Adipocyte (in vitro differentiated cells): ENCODE measurements around the gene FAM234A.

ENCODE experiments used
- DNase-seq: peaks from one replicate; pipeline ENCODE4 v3.0.0-alpha.2; 2015; ENCODE audit warnings: low read depth
- H3K27me3 ChIP-seq: replicated peaks from 2 replicates; pipeline ENCODE4 v1.7.0; 2013; ENCODE audit warnings: mild to moderate bottlenecking, low read length, moderate library complexity; ENCODE audit not compliant: control insufficient read depth, insufficient read depth
- H3K36me3 ChIP-seq: 2 replicates; pipeline ENCODE4 v1.7.0; 2013; ENCODE audit warnings: low read length, mild to moderate bottlenecking, moderate library complexity; ENCODE audit not compliant: control insufficient read depth, insufficient read depth, severe bottlenecking
- H3K4me1 ChIP-seq: 2 replicates; pipeline ENCODE4 v1.7.0; 2013; ENCODE audit warnings: mild to moderate bottlenecking, low read length, moderate library complexity; ENCODE audit not compliant: control insufficient read depth, insufficient read depth
- H3K4me3 ChIP-seq: 2 replicates; pipeline ENCODE4 v1.7.0; 2013; ENCODE audit warnings: mild to moderate bottlenecking, low read length, moderate library complexity
- H3K9ac ChIP-seq: 2 replicates; pipeline ENCODE4 v1.7.0; 2013; ENCODE audit warnings: mild to moderate bottlenecking, low read length, moderate library complexity
- H3K9me3 ChIP-seq: 2 replicates; pipeline ENCODE4 v1.7.0; 2013; ENCODE audit warnings: mild to moderate bottlenecking, low read length, moderate library complexity; ENCODE audit not compliant: control insufficient read depth

The FAM234A gene

DNA sequence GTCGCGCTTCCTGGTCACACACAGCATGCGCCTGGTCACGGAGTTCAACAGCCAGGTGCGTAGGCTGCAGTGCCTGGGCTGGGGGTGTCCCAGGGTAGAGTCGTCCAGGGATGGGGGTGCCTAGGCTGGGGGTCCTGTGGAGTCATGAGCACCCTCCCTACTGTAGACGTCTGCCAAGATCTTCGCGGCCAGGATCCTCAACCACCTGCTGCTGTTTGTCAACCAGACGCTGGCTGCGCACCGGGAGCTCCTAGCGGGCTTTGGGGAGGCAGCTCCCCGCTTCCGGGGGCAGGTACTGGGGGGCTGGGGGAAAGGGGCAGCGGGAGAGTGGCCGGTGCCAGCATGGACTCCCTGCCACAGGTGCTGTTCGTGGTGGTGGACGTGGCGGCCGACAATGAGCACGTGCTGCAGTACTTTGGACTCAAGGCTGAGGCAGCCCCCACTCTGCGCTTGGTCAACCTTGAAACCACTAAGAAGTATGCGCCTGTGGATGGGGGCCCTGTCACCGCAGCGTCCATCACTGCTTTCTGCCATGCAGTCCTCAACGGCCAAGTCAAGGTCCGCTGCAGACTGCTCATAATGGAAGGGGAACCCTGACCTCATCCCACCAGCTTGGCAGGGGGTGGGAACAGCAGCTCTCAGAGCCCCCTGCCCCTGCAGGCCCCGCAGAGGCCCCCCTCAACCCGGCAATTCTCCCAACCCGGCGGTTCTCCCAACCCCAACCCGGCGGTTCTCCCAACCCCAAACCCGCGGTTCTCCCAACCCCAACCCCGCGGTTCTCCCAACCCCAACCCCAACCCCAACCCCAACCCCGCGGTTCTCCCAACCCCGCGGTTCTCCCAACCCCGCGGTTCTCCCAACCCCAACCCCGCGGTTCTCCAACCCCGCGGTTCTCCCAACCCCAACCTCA is 50.8 kb downstream of the FAM234A start:
- Histone ChIP-seq H3K4me3 (no peak overlapping the region), H3K9me3 (no peaks in the 10 kb centered on the region), H3K27me3 (no peaks in the 10 kb centered on the region), H3K36me3 (peaks cover 18% of the 10 kb centered on the region), H3K4me1 (no peaks in the 10 kb centered on the region), H3K9ac (no peak overlapping the region)
- DNase-seq: no peak

DNA sequence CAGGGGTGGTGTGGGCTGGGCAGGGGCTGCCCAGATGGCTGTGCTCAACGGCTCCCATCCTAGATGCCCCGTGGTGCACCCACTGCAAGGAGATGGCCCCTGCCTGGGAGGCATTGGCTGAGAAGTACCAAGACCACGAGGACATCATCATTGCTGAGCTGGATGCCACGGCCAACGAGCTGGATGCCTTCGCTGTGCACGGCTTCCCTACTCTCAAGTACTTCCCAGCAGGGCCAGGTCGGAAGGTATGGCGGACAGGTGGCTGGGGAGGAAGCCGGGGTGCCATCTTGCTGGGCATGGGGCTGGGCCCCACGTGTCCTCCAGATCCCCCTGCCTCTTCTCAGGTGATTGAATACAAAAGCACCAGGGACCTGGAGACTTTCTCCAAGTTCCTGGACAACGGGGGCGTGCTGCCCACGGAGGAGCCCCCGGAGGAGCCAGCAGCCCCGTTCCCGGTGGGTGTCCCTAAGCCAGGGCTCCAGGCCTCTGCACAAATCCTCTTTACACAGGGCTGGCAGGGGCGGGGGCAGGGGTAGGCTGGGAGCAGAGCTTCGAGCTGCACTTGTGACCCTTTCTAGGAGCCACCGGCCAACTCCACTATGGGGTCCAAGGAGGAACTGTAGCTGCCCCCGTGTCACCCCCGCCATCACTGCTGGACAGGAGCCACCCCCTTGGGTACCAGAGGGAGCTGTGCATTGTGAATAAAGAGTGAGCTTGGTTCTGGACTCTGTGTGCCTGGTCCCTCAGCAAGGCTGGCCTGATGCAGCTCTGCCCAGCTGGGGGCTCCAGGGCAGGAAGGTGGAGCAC is 52.1 kb downstream of the FAM234A start:
- no peak for DNase-seq
- peaks cover 25% of the 10 kb centered on the region for H3K36me3 ChIP-seq
- H3K27me3 ChIP-seq: no peaks in the 10 kb centered on the region
- H3K4me1 ChIP-seq: no peaks in the 10 kb centered on the region
- H3K9ac ChIP-seq: no peak overlapping the region
- no peak overlapping the region for H3K4me3 ChIP-seq
- H3K9me3 ChIP-seq: no peaks in the 10 kb centered on the region

DNA sequence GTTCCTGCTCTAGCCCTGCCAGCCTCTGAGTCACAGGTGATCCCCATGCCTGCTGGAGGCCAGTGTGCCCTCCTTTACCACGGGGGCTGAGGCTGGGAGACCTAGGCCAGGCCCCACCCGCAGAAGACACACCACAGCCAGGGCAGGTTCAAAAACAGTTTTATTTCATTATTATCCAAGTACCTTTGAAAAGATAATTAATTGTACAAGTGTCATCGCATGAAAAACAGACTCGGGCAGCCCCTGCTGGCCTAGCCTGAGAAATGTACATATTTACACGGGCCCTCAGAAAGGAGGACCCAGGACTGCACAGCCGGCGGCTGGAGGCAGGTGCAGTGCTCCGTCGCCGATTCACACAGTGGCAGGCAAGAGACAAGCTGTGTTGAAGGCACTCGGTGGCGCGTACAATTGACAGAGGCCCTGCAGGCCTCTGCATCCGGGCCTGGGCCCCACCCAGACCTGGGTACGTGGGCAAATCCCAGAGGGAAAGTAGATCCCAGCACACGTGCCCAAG is 52.7 kb downstream of the FAM234A start:
- H3K4me1 ChIP-seq: no peaks in the 10 kb centered on the region
- no peak overlapping the region for H3K9ac ChIP-seq
- peaks cover 25% of the 10 kb centered on the region for H3K36me3 ChIP-seq
- no peak for DNase-seq
- H3K27me3 ChIP-seq: no peaks in the 10 kb centered on the region
- no peak overlapping the region for H3K4me3 ChIP-seq
- H3K9me3 ChIP-seq: no peaks in the 10 kb centered on the region

DNA sequence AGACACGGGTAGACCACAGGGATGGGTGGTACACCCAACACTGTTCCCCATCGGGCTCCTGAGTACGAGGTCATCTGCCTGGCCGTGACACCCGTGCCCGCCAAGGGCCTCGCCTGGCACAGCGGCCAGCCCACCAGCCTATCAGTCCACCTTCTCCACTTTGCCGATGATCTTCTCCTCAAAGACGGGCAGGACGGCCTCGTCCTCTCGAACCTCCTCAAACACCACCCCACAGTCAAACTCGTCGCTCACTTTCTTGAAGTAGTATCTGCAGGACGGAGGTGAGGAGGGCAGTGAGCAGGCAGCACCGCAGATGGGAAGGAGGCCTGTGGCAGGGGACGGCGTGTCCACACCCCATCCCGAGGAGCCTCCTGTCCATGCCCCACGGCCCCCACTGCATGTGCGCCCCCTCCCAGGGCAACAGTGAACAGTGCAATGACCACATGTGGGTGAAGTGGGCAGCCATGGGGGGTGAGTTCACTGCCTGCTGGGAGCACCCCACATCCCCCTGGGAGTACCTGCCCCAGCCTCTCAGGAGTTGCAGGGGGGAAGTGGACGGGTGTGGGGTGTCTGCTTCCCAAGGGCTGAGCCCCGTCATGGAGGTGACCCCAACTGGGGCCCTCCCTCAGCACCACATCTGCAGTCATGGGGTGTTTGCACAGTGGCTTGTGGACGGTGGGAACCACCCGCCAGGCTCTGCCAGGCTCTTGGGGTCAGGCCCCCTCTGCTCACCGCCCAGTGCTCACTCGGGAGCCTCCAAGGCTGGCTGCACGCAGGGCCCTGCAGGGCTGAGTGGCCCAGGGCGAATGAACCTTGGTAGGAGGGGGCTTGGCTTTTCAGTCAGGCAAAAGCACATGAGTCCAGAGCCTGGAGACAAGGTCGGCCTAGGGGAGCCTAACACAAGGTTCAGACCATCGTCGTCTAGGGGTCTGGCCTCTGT is 53.6 kb downstream of the FAM234A start:
- no peaks in the 10 kb centered on the region for H3K9me3 ChIP-seq
- no peaks in the 10 kb centered on the region for H3K4me1 ChIP-seq
- no peak for DNase-seq
- H3K27me3 ChIP-seq: no peaks in the 10 kb centered on the region
- no peak overlapping the region for H3K4me3 ChIP-seq
- H3K36me3 ChIP-seq: peaks cover 32% of the 10 kb centered on the region
- no peak overlapping the region for H3K9ac ChIP-seq

DNA sequence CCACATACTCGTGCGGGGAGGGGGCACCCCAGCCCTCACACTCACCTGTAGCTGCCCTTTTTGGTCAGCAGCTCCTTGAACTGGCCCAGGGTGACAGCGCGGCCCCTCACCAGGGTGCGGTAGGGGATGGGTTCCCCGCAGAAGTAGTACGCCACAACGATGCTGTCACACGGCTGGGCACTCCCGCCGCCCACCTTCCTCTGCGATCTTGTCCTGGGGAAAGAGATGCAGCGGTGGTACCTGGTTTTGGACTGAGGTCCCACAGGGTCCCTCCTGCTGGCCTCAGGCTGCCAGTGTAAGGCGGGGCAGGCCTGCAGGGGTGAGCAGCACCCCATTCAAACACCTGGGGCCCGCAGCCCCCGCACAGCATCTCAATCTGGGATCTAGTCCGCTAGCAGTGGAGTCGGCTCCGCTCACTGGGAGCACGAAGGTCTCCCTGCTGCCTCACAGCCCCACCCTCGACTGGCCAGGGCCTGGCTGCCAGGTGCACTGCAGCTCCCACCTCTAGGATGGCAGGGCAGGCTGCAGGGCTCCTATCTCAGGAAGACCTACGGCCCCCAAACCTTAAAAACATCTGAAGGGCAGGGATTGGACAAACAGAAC is 54.9 kb downstream of the FAM234A start:
- Histone ChIP-seq H3K9me3 (no peaks in the 10 kb centered on the region), H3K36me3 (peaks cover 32% of the 10 kb centered on the region), H3K4me1 (no peaks in the 10 kb centered on the region), H3K4me3 (no peak overlapping the region), H3K9ac (no peak overlapping the region), H3K27me3 (no peaks in the 10 kb centered on the region)
- no peak for DNase-seq

DNA sequence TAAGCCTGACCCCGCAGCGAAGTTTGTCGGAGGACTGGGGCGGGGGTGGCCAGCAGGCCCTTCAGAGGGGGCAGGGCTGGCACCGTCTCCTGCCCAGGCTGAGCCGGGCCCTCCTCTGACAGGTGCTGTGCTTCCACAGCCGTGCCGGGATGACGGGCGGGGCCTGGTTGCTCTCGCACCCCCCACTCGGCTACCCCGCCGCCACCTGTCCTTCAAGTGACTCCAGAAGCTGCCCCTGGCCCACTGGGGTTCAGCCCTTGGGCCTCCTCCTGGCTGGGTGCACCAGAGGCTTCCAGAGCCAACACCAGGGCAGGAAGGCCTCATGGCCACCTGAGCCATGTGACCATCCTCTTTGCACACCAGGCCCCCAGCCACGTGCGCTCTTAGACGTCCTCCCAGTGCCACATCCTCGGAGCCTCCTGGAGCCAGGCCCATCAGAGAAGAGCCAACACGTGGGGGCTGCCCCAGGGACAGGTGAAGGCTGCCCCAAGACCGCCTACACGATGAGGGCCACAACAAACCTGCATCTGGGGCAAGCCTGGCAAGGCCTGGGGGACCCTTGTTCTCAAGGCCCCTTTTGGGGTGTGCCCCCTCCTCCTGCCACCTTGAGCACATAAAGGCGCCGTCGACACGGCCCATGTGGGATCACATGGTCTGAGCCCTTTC is 55.5 kb downstream of the FAM234A start:
- H3K9ac ChIP-seq: no peak overlapping the region
- DNase-seq: no peak
- H3K9me3 ChIP-seq: no peaks in the 10 kb centered on the region
- no peak overlapping the region for H3K4me3 ChIP-seq
- no peaks in the 10 kb centered on the region for H3K4me1 ChIP-seq
- H3K36me3 ChIP-seq: peaks cover 32% of the 10 kb centered on the region
- no peaks in the 10 kb centered on the region for H3K27me3 ChIP-seq

DNA sequence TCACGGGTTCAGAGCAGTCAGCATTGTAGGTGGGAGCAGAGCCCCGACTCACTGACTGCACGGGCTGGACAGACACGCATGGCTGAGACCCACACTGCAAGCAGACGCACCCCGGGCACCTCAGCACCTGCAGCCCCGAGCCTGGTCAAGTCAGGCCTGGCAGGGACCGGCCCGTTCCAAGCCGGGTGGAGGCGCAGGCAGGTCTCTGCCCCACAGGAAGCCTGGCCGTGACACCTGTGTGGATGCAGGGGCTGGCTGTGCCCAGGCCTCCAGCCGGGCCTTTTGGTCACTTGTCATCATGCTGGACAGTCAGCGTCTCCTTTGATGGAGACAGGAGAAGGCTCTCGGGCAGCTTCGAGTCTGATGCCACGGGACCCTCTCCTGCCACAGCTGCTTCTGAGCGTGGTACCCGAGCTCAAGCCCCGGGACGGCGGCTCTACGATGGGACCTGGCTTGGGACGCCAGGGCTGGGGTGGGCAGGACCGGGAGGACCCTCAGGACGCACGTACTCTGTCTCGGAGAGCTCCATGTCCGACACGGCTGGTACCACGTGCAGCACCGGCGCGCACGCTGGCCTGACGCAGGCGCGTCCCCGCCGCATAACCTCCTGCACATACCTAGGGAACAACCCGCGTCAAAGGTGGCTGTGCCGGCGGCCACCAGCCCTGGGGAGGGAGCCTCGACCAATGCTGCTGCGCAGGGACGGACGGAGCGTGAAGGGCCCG is 56.2 kb downstream of the FAM234A start:
- no peaks in the 10 kb centered on the region for H3K27me3 ChIP-seq
- no peak overlapping the region for H3K4me3 ChIP-seq
- no peaks in the 10 kb centered on the region for H3K4me1 ChIP-seq
- no peaks in the 10 kb centered on the region for H3K9me3 ChIP-seq
- DNase-seq: no peak
- no peak overlapping the region for H3K9ac ChIP-seq
- H3K36me3 ChIP-seq: peaks cover 32% of the 10 kb centered on the region

DNA sequence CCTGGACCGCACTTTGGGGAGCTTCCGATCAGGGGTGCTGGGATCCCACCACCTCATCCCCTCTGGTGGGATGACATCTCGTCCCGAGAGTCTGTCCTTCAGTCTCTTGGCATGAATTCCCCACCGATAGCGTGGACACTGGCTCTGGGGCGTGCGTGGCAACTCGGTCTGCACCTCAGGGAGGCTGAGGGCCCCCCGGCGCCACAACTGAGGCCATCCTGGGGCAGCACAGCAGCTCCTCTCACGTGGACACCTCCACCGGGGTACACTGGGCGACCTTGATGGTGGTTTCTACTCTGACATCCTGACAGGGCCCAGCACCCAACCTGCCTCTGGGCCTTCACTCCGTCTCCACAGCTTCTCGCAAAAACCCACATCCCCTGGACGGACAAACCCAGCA is 56.9 kb downstream of the FAM234A start:
- H3K4me1 ChIP-seq: no peaks in the 10 kb centered on the region
- H3K27me3 ChIP-seq: no peaks in the 10 kb centered on the region
- no peak for DNase-seq
- no peaks in the 10 kb centered on the region for H3K9me3 ChIP-seq
- H3K9ac ChIP-seq: no peak overlapping the region
- H3K4me3 ChIP-seq: no peak overlapping the region
- H3K36me3 ChIP-seq: peaks cover 32% of the 10 kb centered on the region

DNA sequence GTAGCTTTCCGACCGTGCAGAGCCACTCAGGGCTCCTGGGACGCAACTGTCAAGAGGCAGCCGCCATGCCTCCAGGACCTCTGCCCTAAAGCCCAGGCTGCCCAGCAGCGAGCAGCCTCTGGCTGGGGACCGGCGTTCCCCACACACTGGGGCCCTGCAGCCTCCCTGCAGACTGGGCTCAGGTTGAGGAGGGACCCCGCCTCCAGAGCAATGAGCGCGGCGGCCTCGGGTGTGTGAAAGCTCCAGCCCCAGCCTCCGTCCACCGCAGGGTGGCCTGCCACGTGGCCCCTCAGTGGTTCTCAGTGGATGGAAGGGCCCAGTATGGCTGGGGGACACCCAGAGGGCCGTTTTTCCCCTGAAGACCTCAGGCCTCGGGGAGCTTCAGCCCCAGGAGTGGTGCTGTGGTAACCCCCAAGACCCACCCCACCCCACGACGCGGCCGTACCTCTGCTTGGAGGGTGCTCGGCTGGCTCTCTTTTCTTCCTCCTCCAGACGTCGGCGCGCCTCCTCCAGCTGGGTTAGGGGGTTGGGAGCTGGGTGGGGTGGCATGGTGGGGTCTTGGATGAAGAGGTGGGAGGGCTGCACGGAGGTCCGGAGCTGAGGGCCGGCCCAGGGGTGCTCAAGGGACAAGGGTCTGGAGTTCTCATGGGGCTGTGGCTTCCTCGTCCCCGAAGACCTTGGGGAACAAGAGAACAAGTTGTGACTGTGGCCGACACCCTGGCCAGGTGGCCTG is 58.6 kb downstream of the FAM234A start:
- H3K4me3 ChIP-seq: no peak overlapping the region
- peaks cover 32% of the 10 kb centered on the region for H3K36me3 ChIP-seq
- no peak for DNase-seq
- H3K27me3 ChIP-seq: no peaks in the 10 kb centered on the region
- H3K9ac ChIP-seq: no peak overlapping the region
- H3K9me3 ChIP-seq: no peaks in the 10 kb centered on the region
- H3K4me1 ChIP-seq: no peaks in the 10 kb centered on the region
